C1 segment of cervical spinal cord (tissue), 14 donors: ENCODE data around the gene LRRC38.
A peak's percentile ranks its signal among the peaks of the same experiment; 100 is the strongest.
"Not testable (repeated sequence)": the region's sequence is repeated elsewhere in the genome, so short reads cannot be mapped to it uniquely, and the experiment has no call there.

ENCODE experiments used
- DNase-seq, 14 donors: peaks; one replicate each; lab custom pipeline; 2025; lab: John Stamatoyannopoulos, UW

Gene LRRC38, protein sequence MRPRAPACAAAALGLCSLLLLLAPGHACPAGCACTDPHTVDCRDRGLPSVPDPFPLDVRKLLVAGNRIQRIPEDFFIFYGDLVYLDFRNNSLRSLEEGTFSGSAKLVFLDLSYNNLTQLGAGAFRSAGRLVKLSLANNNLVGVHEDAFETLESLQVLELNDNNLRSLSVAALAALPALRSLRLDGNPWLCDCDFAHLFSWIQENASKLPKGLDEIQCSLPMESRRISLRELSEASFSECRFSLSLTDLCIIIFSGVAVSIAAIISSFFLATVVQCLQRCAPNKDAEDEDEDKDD

DNA sequence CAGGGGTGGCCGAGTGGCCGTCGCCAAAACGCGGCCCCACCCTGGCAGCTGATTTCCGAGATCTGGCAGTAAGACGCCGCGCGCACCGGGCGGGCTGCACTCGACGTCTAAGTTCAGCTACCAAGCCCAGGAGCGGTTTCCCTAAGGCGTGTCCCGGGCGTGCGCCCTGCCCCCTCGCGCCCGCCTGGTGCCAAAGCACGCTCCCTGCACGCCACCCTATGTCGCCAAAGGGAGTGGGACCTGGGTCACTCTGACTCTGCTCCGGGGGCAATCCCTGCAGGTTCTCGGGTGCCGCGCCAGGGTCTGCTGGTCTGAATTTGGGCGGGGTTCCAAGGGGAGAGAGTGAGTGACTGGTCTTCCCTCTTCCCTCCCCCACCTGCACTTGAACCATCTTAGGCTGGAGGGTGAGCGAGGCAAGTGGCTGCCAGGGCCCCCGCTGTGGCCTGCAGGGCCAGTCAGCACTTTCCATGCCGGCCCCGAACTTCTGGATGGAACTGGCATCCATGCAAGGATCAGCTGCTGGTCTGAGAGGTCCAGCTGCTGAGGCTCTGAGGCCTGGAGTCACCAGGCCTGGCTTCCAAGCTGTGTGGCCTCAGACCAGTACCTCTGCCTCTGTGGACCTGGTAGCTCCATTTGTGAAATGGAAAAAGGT is at the start of gene LRRC38:
TSS of gene LRRC38 (minus strand) at position 109 of the 652 bp plus-strand sequence. CDS start 410 bp downstream, outside the sequence.
- DNase-seq = no peak

DNA sequence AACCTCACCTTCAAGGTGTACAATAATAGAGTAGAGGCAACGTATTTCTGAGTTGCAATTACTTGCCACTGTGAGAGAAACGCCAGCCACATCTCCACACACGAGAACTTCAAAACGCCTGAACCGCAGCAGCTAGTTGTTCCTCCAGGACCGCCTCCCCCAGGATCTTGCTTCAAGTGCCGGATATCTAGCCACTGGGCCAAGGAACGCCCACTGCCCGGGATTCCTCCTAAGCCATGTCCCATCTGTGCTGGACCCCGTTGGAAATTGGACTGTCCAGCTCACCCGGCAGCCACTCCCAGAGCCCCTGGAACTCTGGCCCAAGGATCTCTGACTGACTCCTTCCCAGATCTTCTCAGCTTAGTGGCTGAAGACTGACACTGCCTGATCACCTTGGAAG is 49.2 kb upstream of the LRRC38 start:
- not testable (repeated sequence) for DNase-seq

DNA sequence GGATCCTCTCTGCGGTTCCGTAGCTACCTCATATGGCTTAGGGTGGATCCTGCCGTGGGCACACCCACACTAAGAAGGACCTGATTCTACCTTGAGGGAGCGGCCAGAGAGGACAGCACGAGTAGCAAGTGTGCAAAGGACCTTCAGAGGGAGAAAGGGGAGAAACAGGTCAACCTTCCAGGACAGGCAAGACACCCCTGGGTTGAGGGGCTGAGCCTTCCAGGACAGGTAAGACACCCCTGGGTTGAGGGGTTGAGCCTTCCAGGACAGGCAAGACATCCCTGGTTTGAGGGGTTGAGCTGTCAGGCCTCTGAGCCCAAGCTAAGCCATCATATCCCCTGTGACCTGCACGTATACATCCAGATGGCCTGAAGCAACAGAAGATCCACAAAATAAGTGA is 46.7 kb upstream of the LRRC38 start:
- no peak for DNase-seq

DNA sequence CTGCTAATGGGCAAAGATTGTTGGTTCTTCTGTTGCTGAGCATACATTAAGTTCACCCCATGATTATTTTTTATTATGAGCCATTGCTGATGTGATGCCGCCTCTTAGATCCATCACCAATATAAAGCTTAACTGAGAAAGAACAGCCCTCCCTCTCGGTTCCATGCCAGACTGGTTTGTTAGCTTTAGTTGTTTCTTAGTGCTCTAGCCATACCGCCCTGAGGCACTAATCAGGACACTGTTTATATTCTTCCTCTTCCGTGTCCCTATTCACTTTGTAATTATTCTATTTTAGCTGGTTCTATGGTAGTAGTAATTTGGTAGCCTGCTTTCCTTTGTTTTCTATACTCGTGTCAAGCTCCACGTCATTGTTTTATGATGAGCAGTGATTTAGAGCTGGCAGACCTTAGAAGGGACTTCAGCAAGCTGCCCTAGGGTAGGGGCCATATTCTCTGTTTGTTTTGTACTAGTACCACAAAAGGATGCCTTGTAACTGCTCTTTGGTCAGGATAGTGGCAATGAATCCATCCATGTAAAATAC is 42.5 kb upstream of the LRRC38 start:
- no peak for DNase-seq

DNA sequence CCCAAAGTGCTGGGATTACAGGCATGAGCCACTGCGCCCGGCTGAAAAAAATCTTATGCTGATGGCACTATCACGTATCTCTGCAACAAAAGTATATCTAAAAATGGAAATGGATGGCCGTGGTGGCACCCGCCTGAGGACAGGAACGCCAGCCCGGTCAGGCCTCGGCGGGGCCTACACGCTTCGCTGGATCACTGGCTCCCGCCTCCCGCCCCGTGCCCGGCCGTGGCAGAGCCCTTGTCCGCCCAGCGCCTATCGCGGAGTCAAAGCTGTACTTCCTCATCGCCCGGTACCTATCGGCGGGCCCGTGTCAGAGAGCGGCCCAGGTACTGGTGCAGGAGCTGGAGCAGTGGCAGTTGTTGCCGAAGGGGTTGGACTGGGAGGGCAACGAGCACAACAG is 41.0 kb upstream of the LRRC38 start:
- DNase-seq = no peak

DNA sequence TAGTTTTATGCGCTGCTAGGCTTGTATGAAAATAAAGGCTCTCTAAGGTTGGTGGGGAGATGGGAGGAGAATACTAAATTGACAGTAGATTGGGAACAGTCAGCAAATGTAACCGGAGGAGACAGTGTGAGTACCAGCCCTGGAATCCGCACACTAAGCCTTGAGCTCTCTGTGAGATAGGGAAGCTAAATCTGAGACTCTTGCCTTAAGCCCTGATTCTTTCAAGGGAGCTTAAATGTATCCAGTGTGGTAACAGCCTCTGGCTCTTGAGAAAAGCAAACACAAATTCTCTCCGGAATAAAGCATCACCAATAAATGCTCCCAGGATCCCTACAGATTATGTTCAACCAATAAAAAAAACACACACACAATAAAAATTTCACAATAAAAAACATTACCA is 36.9 kb upstream of the LRRC38 start:
- DNase-seq = no peak

DNA sequence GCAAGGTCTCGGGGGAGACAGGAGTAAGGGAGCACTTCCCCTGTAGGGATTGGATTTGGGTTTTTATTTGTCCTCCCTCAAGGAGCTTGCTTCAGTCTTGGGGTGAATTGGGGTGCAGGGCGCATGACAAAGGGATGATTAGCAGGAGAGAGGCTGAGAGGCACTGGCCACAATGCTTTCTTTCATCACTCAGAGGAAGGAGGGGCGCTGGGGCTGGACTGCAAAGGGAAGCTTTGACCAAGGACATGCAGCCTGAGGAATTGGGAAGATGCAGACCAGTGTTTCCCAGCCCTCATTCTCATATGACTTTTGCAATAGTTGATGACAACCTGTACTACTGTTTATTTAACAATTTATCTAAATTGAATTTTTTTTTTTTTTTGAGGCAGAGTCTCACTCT is 35.7 kb upstream of the LRRC38 start:
- peak in 11 of 14 donors; percentile 14 to 57 (median 43) for DNase-seq

DNA sequence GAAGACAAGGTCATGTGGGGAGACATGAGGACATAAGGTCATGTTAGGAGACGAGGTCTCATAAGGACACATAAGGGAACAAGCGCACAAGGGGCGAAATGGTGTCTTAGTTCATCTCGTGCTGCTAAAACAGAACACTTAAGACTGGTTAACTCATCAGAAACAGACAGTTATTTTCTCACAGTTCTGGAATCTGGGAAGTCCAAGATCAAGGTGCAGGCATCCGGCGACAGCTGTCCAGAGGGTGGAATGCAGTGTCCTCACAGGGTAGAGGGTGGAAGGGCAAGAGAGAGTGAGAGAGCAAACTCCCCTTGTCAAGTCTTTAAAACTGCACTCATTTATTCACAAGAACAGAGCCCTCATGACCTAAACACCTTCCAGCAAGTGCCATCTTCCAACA is 35.2 kb upstream of the LRRC38 start:
- peak in 1 of 14 donors; percentile 43 for DNase-seq

DNA sequence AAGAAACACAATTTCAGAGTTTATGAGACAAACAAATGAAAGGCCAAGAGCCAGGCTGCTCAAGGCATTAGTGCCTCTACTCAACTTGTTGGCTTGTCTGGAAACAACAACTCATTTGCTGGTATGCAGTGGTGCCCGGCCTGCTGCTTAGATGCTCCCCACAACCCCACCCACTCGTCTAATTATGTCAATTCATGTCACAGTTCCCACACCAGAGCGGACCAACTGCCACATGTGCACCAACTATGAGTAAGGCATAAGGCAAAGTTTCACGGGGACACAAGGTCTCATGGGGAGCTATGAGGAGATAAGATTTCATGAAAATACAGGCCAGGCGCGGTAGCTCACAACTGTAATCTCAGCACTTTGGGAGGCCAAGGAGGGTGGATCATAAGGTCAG is 34.5 kb upstream of the LRRC38 start:
- DNase-seq = no peak

DNA sequence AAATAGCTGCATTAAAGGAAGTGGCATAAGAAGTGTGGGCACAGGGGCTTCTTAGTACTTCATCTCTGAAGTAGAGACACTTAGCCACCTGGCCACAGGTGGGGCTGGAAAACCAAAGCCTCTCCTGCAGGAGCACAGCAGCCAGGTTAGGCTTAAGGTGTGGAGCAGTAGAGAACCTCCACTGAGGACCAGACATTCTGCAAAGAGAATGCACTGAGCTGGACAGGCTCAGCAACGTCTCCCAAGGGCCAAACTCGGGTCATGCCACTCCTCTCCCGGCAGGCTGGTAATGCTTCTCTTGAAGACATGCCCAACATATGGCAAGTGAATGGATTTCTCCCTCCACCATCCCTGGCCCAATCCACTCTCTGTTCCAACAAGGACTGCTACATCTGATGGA is 33.0 kb upstream of the LRRC38 start:
- no peak for DNase-seq

DNA sequence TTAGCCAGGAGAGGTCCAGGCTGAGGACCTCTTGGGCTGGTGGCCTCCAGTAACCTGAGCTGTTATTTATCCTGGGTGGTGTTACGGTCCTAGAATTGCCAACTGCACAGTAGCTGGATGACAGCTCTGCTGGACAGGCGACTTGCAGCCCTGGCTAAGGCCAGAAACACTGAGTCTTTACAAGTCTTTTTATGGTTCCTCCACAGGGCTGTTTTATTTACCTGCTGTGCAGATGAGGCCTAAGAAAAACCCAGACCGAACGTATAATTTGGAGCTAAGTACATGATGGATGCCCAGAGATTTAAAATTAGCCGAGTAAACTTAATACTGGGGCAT is 30.4 kb upstream of the LRRC38 start:
- no peak for DNase-seq

DNA sequence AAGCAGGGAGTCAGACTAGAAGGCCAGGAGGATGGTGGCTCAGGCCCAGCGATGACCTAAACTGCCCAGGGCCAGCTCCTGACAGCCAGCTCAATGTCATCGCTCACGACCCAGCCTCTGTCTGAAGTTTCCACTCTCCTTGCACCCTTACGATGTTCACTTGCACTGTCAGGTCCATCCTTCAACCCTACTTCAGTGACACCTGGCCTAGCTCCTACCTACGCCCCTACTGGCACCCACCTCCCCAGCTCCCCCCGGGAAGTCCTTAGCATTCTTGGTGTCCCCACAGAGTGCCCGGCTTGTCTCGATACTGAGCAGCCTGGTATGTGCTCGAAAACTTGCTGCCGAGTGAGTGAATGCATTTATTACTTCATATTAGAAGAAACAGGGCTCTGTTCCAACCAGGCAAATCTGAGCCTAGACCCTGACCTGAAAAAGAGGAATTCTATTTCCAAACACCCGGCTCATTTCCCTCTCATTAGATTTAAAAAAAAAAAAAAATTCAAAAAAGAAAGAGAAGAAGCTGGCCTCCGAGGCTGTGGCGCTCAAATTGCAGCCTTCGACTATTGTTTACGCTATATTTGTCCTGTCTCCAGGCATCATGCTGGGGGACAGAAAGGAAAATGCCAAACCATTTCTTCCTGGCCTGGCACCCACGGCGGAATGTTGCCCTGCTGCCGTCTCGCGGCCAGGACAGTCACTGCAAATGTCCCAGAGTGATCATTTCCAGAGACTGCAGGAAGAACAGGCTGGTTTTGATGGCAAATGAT is 29.8 kb upstream of the LRRC38 start:
- peak in 12 of 14 donors; percentile 14 to 85 (median 46) for DNase-seq

DNA sequence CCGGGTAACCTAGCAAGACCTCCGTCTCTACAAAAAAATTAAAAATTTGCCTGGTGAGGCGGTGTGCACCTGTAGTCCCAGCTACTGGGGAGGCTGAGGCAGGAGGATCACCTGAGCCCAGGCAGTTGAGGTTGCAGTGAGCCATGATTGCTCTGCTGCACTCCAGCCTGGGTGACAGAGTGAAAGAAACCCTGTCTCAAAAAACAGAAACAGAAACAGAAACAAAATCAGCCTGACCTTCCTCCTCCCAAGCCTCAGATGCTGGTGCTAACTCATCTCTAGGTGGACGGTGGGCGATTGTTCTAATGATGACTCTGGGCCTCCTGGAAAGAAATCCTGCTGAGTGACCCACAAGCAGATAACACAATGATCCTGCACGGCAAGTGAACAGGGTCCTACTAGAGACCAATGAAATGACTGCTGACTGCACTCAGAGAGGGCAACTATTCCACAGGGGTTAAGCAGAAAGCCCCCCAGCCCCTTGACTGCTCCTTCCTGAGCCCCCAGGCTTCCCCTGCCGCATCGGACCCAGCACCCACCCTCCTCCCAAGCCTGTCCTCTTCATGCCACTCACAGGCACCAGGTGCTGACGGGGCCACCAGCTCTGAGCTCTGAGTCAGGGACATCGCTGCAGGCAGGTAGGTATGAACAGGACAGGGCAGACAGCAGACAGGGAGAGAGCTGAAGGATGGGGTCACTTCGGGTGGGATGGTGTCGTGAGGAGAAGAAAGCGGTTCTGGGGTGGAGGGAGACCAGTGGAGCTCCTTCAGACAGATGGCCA is 27.8 kb upstream of the LRRC38 start:
- DNase-seq = no peak

DNA sequence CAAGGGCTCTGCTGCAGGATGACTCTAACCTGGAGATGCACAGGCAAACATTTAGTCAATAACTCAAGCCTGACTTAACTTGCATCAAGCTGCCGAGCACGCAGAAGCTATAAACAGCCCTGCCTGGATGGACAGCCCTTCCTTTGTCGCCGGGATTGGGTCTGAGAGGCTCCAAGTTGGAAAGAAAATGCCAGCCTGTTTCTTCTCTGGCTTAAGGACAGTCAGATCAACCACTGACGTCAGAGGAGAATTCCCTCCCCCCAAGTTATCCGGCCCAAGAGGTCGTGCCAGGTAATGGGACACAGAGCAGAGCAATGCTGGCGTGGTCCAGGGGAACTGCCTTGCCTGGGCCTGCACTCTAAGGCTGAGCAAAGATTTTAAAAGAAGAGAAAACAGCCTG is 27.1 kb upstream of the LRRC38 start:
- peak in 8 of 14 donors; percentile 6 to 63 (median 36) for DNase-seq

DNA sequence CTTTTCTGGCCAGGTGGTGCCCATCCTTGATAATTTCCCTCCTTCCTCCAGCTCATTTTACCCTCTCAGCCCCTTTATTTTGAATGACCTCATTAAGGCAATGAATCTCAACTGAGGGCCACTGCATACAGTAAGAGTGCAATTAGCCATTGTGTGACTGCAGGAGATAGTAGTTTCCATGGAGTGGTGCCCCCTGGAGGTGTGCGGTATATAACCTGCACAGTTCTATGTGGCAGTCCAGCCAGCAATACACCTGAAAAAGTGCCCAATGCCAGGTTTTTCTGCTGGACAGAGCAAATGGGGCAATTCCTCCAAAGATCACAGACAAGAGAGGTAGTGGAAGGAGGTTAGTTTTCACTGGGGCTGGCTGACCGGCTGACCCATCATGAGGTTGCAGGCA is 25.9 kb upstream of the LRRC38 start:
- DNase-seq = no peak

DNA sequence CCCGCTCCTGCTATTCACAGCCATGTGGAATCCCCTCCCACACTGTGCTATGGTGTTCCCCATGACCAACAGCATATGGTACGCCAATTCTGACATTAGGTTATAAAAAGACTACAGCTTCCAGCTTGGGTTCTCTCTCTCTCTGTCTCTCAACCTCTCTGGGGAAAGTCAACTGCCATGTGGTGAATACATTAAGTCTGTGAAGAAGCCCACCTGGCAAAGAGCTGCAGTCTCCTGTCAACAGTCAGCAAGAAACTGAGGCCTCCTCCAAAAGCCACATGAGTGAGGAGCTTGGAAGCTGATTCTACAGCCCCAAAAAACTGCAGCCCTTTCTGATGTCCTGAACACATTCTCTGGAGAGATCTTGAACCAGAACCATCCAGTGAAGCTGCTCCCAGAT is 25.0 kb upstream of the LRRC38 start:
- no peak for DNase-seq

DNA sequence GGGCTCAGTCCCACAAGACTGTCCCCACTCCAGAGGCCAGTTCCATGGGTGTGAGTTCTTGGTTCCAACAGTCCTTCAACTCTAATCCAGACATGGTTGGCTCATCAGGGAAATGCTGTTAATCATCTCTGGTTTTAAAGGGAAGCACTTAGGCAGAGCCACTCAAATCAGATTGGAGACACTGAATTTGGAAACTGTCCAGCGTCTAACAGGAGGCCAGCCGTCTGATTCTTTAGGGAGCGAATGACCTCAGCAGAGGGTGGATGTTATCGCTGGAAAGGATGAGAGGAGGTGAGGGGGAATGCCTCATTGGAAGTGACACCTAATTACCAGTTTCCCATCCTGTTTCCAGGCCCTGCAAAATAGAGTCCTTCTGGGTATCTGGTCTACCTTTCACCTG is 22.8 kb upstream of the LRRC38 start:
- no peak for DNase-seq

DNA sequence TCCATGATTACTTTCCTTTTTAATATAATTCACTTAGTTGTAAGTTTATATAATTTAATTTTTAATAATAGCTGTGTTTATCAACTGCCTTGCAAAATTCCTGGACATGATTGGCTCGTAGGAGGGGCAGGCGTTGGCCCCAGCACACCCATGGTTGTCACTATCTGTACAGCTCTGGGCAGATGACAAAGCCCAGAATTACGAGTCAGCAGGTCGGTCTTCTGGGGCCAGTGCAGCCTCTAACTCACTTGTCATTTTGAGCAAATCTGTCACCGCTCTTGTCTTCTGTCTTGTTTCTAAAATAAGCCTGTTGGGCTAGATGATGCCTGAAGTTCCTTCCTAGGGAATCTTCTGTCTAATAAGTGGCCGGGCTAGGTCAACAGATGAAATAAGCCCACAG is 21.4 kb upstream of the LRRC38 start:
- DNase-seq = no peak

DNA sequence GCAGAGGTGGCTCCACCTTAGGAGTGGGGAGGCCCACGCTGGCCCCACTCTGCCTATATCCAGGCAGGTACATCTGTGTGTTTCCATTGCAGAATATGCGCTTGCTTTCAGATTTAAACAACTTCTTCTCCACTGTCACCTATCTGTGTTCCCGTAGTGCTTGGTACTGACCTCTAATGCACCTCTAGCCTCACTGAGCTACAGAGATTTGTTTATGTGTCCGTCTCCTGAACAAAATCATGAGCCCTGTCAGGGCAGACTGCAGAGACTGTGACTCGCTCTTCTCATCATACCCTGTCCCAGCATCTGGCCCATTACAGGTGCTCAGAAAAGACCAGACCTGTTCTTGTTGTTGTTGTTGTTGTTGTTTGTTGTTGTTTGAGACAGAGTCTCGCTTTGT is 14.5 kb upstream of the LRRC38 start:
- DNase-seq = no peak

DNA sequence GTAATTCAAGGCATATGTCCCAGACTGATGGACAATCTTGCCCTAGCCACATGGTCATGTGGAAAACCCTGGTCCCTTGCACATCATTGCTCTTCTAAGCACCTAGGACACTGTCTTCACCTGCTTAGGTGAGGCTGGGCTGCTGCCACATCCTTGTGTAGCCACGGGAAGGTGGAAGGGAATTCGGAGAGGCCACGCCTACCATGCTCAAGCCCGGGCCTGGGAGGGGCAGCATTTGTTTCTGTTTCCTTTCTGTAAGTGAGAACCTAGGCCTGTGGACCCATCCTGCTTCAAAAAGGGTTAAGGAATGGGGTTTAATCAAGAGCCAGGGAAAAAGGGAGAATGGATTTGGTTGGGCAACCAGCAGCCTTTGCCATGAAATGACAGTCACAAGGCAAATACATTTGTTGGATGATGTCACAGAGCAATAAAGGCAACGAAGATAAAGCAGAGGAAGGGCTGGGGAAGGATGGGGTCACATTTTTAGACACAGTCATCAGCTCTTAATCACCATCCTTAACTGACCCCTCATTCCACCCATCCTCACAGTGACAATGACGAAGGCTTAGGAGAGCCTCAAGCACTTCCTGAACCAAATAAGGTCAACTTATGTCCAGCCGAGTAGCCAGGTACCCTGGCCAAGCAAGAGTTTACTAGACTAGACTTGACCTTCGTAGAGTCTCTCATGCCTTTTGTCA is 10.1 kb upstream of the LRRC38 start:
- no peak for DNase-seq

DNA sequence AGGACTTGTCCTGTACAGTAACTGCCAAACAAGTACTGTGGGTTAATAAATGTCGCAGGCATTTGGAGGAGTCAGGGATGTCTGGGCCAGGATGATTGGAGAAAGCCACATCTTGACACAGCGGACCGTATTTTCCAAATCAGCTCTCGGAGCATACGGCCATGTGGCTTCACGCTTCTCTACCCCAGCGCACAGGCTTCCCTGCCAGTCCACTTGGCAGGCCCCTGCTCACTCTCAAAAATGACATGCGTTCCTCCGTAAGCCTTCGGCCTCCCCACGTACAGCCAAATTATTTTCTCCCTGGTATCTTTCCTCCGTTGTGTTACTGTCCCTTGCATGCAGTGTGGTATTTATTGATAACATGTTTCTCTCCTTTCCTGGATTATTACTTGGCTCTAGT is 7.2 kb upstream of the LRRC38 start:
- DNase-seq = no peak
